ENCODE results near the gene ARHGAP21.

The ARHGAP21 gene

GRCh38 chr10:24722131-24722675 is 1.5 kb downstream of the ARHGAP21 start:
- DNase-seq: peak; percentile 60

GRCh38 chr10:24721229-24722106 is 2.2 kb downstream of the ARHGAP21 start:
- DNase-seq: no peak

DNA sequence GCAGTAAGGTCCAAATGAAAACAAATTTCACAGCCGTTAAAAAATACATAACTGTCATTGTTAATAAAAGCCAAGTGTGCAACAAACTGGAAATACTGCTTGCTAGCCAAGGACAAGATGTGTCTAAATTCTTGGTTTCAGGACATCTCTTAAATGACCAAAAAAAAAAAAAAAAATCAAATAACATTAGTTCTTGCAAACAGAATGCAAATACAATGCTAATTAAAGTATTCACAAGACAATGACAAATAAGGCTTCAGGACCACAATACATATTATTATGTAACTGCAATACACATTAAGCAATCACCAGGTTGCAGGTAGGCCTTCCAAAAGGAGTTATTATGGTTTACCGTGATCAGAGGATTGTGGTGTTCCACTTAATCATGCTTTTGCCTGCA is 3.6 kb downstream of the ARHGAP21 start:
- DNase-seq: no peak

DNA sequence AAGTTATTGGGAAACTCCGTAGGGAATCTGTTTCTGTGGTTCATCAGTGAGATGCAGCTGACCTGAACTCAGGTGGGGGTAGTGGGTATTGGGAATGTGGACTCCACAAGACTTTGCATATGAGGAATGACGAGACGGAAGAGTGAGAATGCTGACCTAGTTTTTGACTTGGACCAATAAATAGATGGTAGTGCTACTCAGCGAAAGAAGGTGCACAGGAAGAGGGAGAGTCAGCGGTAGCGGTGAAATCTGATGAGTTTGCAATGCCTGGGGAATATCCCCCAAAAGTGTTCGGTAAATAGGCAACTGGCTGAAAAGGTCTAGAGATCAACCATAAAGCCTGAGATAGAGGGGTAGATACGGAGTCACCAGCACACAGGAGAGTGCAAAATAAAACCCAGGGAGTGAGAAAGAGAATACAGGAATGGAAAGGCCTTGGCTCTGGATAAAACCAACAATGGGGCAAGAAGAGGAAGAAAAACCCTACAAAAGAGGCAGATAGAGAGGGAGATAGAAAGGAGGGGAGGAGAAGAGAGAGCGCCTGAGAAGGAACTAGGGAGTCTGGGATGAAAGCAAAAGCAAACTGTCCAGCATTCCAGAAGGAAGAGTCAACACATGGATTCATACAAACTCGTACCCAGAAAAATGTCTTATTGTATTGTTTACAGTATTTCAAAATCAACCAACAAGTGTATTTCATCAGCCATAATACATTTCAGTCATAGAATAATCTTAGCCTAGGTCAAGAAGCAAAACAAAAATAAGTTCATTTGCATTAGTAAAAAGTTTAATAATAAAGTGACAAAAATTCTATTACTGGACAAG is 5.4 kb downstream of the ARHGAP21 start:
- DNase-seq: no peak

DNA sequence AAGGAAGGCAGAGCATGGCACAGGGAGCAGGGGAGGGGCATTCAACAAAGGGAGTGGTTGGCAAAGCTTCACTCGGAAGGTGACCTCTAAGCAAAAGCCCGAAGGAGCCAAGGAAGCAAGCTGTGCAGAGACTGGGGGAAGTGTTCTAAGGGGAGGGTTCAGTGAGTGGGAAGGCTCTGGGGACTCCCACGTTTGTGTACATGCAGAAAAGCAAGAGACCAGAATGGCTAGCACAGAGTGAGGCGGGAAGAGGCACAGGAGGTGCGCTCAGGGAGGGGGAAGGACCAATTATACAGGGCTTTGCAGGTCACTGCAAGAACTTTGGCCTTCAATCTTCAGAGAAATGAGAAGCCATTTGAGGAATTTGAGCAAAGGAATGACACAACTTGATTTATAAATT is 7.4 kb downstream of the ARHGAP21 start:
- DNase-seq: no peak

DNA sequence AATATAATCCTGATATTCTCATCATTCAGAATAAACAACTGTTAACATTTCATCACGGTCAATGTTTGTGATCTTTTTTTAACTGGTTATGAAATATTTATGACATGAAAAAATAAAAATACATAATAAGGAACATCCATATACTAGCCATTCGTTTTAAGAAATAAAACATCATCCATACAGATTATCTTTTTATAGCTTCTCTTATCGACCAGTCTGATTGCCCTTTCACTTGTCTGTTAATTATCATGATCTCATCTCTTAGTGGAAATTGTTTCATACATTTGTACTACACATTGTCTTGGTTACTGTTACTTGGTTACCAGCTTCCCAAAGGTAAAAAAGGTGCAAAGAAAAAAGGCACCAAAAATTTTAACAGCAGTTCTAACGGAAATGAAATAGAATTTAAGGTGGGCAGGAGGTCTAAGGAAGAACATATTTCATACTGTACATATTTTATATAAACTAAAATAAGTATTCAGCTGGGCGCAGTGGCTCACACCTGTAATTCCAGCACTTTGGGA is 8.4 kb downstream of the ARHGAP21 start:
- no peak for DNase-seq

DNA sequence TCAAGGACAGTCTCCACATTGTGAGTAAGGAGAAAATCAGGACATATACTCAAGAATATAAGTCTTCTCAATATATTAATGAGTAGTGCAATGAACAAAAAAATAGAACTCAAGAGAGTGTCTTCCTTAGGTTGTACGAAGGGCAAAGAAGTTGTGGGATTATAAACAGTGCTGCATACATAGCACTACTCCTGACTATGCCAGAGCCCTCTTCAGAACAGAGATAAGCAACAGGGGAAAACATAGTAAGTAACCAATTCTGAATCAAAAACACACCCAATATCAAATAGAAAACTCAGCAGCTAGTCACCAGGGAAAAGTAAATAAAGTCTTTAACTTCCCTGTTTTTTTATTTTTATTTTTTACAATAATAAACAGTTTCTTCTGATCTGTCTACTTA is 10.6 kb downstream of the ARHGAP21 start:
- no peak for DNase-seq

GRCh38 chr10:24711465-24711864 is 12.2 kb downstream of the ARHGAP21 start:
- DNase-seq: no peak

DNA sequence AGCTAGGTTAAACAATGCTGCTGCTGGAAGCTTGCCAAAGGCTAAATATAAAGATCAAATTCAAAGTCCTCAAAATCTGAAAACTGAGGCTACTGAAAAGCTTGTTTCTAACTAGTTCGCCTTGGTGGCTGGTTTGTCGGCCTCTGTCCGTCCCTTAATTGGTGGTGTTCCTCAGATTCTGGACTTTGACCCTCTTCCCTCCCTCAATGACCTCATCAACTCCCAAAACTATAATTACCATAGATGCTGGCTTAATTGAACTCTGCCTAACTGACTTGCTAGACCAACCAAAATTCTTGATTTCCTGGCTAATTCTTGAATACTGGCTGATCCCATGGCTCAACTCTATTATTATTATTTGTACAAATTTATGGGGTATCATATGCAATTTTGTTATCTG is 15.6 kb downstream of the ARHGAP21 start:
- peak; percentile 19 for DNase-seq

DNA sequence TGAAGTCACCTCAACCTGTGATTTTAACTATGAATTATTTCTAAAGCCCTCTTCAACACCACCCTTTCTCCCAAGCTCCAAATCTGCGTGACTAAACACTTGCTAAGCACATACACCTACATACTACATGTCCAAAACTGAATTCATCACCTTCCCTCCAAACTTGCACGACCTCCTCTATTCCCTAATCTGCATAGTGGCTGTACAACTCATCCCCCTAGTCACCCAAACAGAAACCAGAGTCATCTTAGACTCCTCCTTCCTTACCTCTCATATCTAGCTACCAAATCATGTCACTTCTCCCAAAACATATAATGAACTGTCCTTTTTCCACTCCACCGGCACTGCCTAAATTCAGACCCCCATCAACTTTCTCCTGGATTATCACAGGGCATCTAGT is 16.2 kb downstream of the ARHGAP21 start:
- DNase-seq: no peak

DNA sequence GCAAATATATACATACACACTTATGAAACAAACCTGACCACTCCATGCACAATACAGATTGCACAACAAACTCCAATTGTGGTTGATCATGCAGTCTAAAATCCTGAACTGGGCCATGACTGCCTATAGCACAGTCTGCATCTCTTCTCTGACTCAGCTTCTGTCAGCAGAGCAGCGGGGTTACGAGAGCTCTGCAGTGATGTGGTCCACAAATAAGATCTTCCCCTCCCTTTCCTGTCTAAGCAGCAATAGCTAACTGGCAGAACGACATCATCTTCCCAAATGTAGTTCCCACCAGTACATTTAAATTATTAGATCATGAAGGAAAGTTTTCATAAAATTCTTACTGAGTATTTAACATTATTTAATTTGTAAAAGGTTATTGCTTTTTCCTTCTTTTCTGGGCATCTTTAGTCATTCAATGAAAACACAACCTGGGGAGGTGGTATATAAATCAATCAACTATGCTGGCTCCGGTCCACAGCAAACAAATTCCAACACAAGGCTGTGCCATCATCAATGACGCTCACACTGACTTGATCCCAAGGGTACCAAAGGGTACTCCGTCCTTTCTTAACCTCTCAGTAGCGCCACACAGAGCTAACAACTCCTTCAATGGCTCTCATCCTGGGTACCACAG is 17.1 kb downstream of the ARHGAP21 start:
- peak; percentile 68 for DNase-seq

DNA sequence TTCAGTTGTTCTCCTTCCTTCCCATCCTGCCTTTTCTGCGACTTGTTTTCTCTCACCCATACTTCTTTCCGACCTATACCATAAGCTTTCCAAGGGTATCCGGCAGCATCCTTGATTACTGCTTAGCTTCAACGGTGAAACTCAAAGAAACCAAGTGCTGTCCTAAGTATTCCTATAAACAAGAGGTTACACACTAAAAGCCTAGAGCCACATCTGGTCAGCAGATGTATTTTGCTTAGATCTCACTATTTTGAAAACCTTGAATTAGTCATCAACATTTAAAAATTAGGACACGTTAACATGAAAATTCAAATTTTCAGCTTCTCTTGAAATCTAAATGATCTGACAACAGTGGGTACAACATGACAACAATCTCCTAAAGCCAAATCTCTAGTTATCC is 20.0 kb downstream of the ARHGAP21 start:
- DNase-seq: no peak

- no peak for DNase-seq
Measured at GRCh38 chr10:24701447-24701846, 22.2 kb downstream of the ARHGAP21 start.

- no peak for DNase-seq
Measured at GRCh38 chr10:24700948-24701347, 22.7 kb downstream of the ARHGAP21 start.

- no peak for DNase-seq
Measured at GRCh38 chr10:24698270-24698669, 25.4 kb downstream of the ARHGAP21 start.

DNA sequence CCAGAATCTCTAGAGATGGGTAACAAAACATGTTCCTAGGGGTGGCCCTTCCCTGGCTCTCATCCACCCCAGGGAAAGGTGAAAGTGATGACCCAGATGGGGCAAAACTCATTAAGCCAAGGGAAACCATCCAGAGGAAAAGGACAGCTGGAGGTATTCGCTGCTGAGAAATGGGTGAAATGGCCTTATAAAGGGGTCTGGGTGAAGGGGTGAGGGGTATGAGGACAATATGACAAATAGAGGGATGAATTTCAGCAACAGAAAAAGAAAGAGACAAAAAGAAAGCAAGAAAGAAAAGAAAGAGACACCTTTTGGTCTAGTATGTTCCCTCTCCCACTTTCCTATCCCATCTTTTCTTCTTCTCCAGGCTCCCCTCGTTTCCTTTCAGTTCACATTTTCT is 26.6 kb downstream of the ARHGAP21 start:
- no peak for DNase-seq

GRCh38 chr10:24695452-24695851 is 28.2 kb downstream of the ARHGAP21 start:
- no peak for DNase-seq

DNA sequence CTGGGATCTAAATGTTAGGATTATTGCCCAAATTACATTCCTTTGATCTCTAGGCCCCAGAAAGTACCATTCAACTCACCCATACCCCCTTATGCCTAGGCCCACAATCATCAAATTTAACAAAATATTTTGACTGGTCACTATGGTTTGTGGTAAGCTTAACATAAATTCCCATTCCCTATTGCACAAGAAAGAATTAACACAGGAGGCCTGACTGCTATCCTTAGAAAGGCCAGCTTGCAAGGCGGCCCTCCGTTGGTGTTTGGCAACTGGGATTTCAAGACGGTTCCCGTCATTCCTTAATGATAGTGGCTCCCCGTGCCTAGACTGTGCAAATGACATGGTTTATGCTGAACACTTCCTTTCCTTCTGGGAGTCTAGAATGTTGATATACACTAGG is 29.6 kb downstream of the ARHGAP21 start:
- no peak for DNase-seq

- no peak for DNase-seq
Measured at GRCh38 chr10:24690961-24691512, 32.6 kb downstream of the ARHGAP21 start.

GRCh38 chr10:24685958-24686540 is 37.6 kb downstream of the ARHGAP21 start:
- no peak for DNase-seq

DNA sequence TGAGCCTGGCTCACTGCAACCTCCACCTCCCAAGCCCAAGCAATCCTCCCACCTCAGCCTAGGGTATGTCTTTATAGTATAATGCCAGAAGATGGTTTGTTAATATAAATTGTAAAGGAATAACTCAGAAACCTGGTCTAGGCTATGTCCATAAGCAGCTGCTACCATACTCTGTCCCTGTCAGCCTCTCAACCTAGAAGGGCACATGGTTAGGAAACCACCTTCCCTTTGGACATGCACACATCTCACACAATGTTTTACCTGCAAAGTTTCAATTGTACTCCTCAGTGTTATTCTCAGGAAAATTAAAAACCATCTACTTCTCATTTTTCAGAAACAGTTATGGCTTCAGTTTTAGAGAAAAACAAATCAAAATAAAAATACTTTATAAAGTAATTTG is 40.1 kb downstream of the ARHGAP21 start:
- DNase-seq: no peak

GRCh38 chr10:24681572-24682088 is 42.1 kb downstream of the ARHGAP21 start:
- no peak for DNase-seq

Data from DMS53 (cell line).